NCI-H69 (cell line): ENCODE data around the gene AQP2.
A peak's percentile ranks its signal among the peaks of the same experiment; 100 is the strongest.

ENCODE experiments used
- DNase-seq: peaks from one replicate; lab custom pipeline; 2025; lab: John Stamatoyannopoulos, UW

The AQP2 gene

GRCh38 chr12:49955899-49956662 is 5.5 kb downstream of the AQP2 start:
- no peak for DNase-seq

- no peak for DNase-seq
Measured at GRCh38 chr12:49956663-49957569, 6.4 kb downstream of the AQP2 start.

DNA sequence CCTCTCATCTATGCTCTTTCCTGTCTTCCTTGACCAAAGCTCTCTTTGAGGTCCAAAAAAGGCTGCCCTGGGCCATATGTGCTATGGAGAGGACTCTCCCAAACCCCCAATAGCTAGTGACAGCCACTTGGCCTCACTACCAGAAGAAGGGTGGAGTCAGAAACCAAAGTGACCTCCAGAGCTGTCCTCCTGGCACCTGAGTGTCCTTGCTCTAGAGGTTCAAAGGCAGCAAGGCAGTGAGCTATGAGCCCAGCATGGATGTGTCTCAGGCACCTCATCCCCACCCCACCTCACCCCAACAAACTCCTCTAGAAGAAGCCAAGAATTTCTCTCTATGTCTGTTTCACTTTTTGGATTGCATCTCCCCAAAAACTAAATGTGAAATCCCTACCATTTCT is 7.0 kb downstream of the AQP2 start:
- no peak for DNase-seq

DNA sequence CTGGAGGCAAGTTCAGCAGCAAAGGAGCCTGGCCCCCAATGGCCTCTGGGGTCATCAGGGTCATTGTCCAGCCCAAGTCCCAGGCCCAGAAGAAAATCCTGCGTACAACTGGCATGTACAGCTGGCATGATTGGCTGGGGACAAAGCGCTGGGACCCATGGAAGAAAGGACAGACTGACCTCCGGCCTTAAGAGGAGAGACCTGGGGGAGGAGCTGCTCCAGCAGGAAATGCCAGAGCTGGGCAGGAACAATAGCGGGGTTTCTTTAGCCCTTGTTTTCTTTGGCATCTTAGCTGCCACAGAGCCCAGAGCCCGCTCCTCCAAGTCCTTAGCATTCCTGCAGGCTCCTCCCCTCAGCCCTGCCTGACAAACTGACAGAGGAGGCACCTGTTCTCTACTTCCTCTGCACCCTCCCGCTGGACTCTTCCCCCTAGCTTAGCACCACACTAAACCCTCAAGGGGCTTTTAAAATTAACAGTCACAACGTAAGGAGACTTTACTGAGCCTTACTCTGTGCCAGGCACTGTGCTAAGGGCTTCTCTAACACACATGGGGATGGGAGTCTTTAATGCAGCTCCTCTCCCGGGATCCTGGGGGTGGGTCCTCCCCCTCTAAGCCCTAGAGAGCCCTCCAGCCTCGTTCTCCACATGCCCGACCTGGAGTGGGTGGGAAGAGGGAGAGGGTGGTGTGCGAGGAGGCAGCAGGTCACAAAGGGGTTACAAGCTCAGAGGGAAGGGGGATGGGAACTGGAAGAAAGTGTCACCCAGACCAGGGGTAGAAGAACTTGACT is 9.3 kb downstream of the AQP2 start:
- DNase-seq: peak; percentile 22

DNA sequence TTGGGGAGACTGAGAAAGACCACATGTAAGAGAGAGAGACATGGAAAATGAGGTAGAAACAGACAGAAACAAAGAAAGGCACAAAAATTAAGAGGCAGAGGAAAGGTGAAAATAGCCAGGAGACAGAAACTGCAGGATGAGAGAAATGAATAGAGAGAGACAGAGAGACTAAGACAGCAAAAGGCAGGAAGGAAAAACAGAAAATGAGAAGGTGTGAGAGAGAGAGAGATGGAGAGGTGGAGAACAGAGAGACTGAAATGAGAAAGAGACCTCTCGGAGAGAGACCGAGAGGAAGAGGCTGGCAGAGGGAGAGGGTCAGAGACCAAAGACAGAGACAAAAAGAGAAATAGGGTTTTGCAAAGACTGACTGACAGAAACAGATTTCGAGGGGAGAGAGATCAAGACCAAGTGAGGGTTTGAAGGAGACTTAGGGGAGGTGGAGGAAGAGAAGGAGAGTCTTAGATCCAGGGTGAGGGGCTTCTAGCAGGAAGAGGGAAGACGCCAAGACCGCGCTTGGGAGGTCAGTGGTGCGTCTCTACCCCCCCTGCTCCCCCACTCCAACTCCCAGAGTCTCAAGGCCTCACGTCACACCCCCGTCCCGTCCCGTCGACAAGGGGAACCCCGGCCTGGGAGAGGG is 10.1 kb downstream of the AQP2 start:
- no peak for DNase-seq

GRCh38 chr12:49961111-49961922 is 10.8 kb downstream of the AQP2 start, which contains the start of gene AQP5:
AQP5 (plus strand) TSS chr12:49961872; CDS start chr12:49962018, 146 bp downstream.
- peak; percentile 53 for DNase-seq

- DNase-seq: no peak
Measured at GRCh38 chr12:49961993-49962764, 11.6 kb downstream of the AQP2 start.

- peak; percentile 95 for DNase-seq
Measured at GRCh38 chr12:49962861-49963765, 12.6 kb downstream of the AQP2 start.

- DNase-seq: no peak
Measured at GRCh38 chr12:49963976-49964815, 13.7 kb downstream of the AQP2 start.

DNA sequence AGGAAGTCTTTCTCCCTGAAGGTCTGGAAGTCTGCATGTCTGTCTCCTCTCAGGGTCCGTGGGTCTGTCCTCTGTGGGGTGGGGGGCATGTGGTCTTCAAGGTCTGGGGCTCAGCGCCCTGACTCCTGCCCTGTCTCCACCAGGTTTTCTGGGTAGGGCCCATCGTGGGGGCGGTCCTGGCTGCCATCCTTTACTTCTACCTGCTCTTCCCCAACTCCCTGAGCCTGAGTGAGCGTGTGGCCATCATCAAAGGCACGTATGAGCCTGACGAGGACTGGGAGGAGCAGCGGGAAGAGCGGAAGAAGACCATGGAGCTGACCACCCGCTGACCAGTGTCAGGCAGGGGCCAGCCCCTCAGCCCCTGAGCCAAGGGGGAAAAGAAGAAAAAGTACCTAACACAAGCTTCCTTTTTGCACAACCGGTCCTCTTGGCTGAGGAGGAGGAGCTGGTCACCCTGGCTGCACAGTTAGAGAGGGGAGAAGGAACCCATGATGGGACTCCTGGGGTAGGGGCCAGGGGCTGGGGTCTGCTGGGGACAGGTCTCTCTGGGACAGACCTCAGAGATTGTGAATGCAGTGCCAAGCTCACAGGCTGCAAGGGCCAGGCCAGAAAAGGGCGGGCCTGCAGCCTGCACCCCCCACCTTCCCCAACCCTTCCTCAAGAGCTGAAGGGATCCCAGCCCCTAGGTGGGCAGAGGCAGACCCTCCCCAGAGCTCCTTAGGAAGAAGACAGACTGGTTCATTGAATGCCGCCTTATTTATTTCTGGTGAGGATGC is 14.5 kb downstream of the AQP2 start:
- no peak for DNase-seq

- no peak for DNase-seq
Measured at GRCh38 chr12:49965836-49966235, 15.3 kb downstream of the AQP2 start.

DNA sequence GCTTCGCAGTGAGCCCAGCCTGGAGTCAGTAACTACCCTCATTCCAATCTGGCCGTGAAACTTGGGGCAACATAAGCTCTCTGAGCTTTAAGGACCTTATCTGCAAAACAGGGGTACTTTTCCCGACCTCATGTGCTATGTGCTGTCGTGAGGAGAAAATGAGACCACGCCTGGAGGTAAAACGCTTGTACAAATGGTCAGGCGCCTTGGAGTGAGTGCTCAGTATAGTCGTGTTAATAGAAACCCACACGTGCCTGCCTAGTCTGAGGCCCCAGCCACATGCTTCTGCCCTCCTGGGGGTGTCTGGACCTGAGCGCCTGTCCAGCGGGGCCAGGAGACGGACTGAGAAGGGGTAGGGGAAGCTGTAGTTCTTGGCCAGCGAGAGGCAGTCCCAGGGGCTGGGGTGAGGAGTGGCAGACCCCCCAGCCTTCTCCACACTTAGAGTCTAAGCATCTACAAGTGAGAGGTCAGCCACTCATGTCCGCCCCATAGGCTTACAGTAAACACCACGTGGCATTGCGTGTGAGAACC is 16.0 kb downstream of the AQP2 start:
- no peak for DNase-seq

DNA sequence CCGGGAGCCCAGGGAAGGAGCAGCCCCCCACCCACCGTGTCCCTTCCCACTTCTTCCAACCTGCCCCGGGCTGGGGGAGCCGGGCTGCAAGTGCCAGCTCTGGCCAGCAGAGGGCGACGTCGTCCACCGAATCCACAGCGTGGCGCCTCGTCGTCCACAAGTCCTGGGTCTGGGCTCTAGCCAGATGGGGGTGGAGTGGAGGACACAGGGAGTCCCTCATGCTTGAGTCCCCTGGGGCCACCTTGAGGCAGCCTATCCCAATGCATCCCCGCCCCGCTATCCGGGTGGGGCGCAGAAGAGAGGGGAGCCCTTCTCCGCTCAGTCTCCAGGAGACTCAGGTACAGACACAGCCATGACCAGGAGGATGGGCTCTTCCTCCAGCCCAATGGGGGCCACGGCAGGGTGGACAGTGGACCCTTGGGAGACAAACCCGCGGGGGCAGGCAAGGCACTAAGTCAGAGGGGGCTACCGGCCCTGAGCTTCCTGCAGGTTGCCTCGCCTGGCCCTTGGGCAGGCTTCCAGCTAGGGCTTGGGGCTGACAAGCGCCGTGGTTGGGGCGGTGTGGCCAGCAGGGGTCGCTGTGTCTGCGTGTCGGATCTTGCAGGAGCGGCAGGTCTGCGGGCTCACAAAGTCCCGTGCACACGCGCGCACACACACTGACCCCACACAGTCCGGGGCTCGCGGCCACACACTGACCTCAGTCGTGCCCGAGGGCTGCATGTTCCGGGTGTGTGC is 16.7 kb downstream of the AQP2 start:
- peak; percentile 98 for DNase-seq

DNA sequence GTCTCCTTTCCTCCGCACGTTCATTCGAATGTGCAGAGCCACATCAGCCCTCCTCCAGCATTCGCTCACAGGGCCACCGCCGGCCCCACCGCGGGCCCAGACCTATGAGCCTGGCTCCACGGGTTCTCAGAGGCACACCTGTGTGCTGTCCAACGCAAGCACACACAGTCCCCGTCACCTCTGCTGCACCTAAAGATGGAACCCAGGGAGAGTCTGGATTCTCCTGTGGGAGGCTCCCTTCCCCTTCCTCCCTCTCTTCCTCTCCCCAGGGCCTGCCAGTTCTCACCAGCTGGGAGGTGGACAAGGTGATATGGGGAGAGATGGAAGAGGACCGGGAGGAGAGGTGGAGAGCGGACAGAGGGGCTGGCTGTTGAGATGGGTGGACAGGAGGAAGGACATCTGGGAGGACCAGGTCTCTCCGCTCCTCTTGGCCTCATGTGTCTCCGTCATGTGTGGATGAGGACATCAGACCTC is 17.3 kb downstream of the AQP2 start:
- DNase-seq: peak; percentile 68

- DNase-seq: no peak
Measured at GRCh38 chr12:49968471-49968870, 17.9 kb downstream of the AQP2 start.

DNA sequence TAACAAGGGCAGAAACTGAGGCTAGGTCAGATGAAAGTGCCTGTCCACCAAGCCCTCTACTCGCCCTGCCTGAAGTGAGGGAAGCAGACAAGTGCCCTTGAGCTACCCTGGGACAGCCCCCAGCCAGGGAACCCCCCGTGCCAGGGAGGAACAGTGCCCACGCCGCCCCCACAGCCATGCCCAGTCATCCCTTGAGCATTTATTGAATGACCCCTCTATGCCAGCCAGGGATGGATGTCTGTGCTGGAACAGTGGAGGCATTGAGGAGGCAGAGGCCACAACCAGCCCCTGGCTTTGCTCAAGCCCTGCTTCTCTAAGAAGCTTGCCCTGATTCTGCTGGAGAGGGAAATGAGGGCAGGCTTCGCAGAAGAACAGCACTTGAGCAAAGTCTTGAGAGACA is 18.5 kb downstream of the AQP2 start:
- DNase-seq: no peak
